HG02973 (cell line): ENCODE data around the gene PKNOX2.
"Not testable (repeated sequence)": the region's sequence is repeated elsewhere in the genome, so short reads cannot be mapped to it uniquely, and the experiment has no call there.

ENCODE experiments used
- ATAC-seq: cut with Tn5 transposase; IDR thresholded peaks from one replicate; pipeline ENCODE4 v1.9.1; 2021; ENCODE audit warnings: moderate library complexity; ENCODE audit not compliant: unreplicated experiment

Gene PKNOX2

DNA sequence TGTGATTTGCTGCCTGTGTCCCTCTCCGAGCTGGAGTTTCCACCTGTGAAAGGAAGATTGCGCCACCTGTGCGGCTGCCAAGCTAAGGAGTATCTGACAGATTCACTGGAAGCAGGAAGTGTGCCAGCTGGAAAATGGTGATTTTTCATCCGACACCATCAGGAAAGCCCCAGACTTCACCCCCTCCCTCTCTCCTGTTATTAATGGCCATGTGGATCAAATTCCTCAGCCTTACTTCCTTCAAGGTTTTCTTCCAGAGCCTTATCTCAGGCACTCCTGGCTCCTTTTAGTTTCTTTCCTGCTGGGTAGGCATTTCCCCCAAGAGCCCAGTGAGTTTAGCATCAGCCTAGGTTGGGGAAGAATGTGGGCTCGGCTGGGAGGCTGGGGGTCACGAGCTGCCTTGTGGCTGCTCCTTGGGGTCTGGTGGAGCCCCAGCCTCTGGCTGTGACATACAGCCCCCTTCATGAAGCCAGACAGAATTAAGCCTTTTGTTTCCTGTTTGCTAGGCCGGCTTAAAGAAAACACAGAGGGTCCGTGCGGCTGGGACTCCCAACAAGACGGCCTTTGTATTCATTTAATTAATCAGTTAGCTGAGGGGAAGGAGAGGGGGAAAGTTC lies 37.1 kb downstream of the PKNOX2 start:
- no peak for ATAC-seq

- ATAC-seq: no peak
Observed at GRCh38 chr11:125202362-125202880, 37.9 kb downstream of the PKNOX2 start.

DNA sequence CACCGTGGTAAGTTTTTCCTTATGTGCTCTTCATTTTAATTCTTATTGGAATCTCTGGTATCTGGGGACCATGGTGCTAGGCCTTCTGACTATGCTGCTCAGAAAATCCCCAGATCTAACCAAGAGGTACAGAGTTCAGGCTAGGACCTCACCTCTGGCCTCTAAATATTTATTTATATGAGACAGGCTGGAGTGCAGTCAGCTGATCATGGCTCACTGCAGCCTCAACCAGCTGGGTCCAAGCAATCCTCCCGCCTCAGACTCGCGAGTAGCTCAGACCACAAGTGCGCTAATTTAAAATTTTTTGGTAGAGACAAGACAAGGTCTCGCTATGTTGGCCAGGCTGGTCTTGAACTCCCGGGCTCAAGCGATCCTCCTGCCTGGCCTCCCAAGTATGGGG lies 38.4 kb downstream of the PKNOX2 start:
- ATAC-seq: no peak

GRCh38 chr11:125207866-125208425 lies 43.4 kb downstream of the PKNOX2 start:
- ATAC-seq: no peak

DNA sequence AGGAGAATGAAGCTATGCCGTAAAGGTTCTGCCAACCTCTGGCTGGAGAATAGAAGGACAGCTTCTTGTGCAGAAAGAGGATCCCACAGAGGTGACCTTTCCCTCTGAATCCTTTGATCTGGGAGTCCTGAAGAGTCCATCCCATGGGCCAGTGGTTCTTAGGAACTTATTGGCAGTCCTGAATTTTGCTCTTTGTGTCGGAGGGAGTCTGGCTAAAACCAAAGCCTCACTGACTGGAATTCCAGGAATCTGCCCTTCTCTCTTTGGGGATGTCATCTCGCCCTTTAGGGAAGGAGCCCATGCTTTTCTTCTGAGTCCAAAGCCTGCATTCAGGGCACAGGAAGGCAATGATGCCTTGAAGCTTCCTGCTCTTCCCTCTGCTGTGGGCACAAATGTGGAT lies 45.5 kb downstream of the PKNOX2 start:
- no peak for ATAC-seq

DNA sequence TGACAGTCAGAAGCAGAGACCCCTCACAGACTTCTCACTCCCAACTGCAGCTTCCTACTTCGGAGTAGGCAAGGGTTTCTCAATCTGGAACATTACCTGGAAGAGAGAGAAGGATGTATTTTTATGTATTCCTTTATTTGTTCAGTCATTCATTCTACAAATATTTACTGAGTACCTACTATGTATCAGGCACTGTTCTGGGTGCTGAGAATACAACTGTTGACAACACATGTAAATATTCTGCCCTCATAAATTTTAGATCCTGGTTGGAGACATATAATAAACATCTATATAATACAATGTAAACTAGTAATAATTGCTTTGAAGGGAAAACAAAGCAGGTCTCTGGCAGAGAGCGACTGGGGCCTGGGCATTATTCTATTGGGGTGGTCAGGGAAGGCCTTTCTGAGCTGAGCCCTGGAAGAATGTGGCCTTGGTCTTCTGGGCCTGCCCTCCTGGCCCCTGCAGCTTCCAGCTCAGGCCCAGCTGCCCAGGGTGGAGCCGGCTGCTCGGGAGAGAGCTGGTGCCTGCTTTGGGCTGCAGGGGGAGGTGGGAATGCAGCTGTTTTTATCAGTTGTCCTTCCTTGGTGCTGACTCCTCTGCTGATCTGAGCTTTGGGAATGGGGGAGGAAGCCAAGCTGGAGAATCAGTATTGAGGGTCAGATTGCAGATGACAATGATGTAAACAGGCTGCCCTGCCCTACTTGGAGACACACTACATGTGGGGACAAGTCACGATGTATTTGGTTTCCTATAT lies 46.8 kb downstream of the PKNOX2 start:
- ATAC-seq: no peak

GRCh38 chr11:125211948-125212340 lies 47.4 kb downstream of the PKNOX2 start:
- no peak for ATAC-seq

GRCh38 chr11:125214601-125215565 lies 50.3 kb downstream of the PKNOX2 start:
- no peak for ATAC-seq

GRCh38 chr11:125215976-125216375 lies 51.4 kb downstream of the PKNOX2 start:
- no peak for ATAC-seq

- ATAC-seq: no peak
Observed at GRCh38 chr11:125218336-125218735, 53.8 kb downstream of the PKNOX2 start.

DNA sequence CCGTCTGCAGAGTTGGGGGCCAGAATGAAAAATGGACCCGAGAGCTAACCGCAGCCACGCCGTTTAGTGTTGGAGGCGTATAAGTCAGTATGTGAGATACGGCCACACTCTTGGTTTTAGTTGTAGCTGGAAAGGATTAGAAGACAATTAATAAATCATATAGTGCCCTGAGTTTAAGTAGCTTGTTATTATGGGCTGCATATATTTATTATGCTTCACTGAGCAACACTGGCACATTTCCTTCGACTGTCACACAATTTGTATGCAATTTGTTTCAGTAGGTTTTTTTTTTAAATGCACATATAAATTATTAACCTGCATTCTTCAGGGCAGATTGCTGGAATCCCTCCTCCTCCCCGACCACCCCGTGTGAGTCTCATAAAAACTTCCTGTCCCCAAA lies 56.9 kb downstream of the PKNOX2 start:
- ATAC-seq: no peak

DNA sequence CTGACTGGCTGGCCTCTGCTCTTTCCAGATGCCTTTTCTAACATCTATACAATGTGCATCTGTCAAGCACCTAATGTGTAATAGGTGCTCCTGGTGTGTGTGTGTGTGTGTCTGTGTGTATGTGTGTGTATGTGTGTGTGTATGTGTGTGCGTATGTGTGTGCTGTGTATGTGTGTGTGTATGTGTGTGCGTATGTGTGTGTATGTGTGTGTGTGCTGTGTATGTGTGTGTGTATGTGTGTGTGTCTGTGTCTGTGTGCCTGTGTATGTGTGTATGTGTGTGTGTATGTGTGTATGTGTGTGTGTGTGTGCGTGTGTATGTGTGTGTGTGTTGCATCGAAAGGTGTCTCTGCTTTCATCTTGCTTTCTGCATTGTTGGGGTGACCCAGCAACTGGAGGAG lies 57.9 kb downstream of the PKNOX2 start:
- no peak for ATAC-seq

GRCh38 chr11:125223161-125223560 lies 58.6 kb downstream of the PKNOX2 start:
- ATAC-seq: not testable (repeated sequence)

GRCh38 chr11:125223901-125224361 lies 59.4 kb downstream of the PKNOX2 start:
- no peak for ATAC-seq

- no peak for ATAC-seq
Observed at GRCh38 chr11:125224391-125225021, 60.0 kb downstream of the PKNOX2 start.

GRCh38 chr11:125225401-125225800 lies 60.9 kb downstream of the PKNOX2 start:
- ATAC-seq: no peak

GRCh38 chr11:125226031-125226430 lies 61.5 kb downstream of the PKNOX2 start:
- no peak for ATAC-seq

GRCh38 chr11:125226706-125227105 lies 62.2 kb downstream of the PKNOX2 start:
- no peak for ATAC-seq

GRCh38 chr11:125227151-125227550 lies 62.6 kb downstream of the PKNOX2 start:
- no peak for ATAC-seq

- no peak for ATAC-seq
Observed at GRCh38 chr11:125228445-125228844, 63.9 kb downstream of the PKNOX2 start.
